ENCODE results near the gene SLC25A43.

The SLC25A43 gene

GRCh38 chrX:119501511-119502148 is 102.5 kb downstream of the SLC25A43 start:
- DNase-seq = no peak

- peak; percentile 38 for DNase-seq
Measured at GRCh38 chrX:119502727-119503483, 103.8 kb downstream of the SLC25A43 start.

- no peak for DNase-seq
Measured at GRCh38 chrX:119503484-119503861, 104.3 kb downstream of the SLC25A43 start.

Data from NCI-H774 (cell line).